Stimulated activated CD8-positive, alpha-beta memory T cell treated with anti-CD3 and anti-CD28 coated beads, Interleukin-2, amount 100 ng/mL, for 1 hour (primary cell): ENCODE data around the gene SLC51B.
"Not testable (repeated sequence)": the region's sequence is repeated elsewhere in the genome, so short reads cannot be mapped to it uniquely, and the experiment has no call there.

Experiments
- DNase-seq, 2 donors: peaks; one replicate each; pipeline ENCODE4 v3.0.0-alpha.2; 2020; ENCODE audit warnings: low read depth in 2 of 2

Gene SLC51B

GRCh38 chr15:65066635-65067316 is 21.6 kb downstream of the SLC51B start:
- DNase-seq: no peak

- DNase-seq: no peak
Observed at GRCh38 chr15:65067317-65067644, 22.1 kb downstream of the SLC51B start.

- no peak for DNase-seq
Observed at GRCh38 chr15:65067645-65068402, 22.6 kb downstream of the SLC51B start, which contains the start of gene RASL12. RASL12 (minus strand) TSS chr15:65067991; CDS start chr15:65067835, 156 bp downstream.

DNA sequence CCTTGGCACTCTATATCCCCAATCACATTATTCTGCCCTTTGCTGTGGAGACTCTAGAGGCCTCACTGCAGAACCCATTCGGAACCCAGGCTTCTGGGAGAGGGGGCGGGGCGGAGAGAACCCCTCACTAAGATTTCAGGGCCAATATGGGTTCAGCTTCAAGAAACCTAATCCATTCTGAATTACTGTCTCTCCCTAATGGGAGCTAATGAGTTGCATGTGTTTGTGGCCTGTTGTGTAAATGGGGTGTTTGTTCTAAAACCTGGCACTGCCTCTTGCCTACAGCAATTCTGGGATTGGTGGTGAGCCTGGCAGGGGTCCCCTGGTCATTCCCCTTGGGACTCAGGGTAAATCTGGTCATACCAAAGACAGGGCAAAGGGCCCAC is 23.2 kb downstream of the SLC51B start:
- no peak for DNase-seq

- no peak for DNase-seq
Observed at GRCh38 chr15:65069179-65069578, 24.0 kb downstream of the SLC51B start.

GRCh38 chr15:65069779-65070546 is 24.8 kb downstream of the SLC51B start:
- DNase-seq: no peak

- no peak for DNase-seq
Observed at GRCh38 chr15:65071381-65071811, 26.2 kb downstream of the SLC51B start.

DNA sequence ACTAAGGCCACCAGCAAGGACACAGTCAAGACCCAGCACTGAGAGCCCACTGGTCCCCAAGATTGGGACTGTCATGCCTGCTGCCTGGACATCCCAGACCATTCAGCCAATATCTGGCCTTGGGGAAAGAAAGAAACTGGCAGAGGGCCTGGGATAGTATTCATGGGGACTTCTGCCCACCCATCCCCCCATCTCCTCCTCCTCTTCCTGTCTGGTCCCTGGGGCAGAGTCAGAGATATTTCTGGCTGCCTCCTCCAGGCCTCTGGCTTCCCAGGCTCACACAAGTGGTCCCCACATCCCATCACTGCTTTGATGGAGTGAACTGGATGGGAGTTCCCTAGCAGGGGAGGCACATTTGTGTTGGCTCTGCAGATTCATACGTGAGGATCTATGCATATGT is 26.8 kb downstream of the SLC51B start:
- no peak for DNase-seq

GRCh38 chr15:65072617-65073016 is 27.4 kb downstream of the SLC51B start:
- no peak for DNase-seq

- DNase-seq: not testable (repeated sequence)
Observed at GRCh38 chr15:65074946-65075345, 29.8 kb downstream of the SLC51B start.

GRCh38 chr15:65075607-65076395 is 30.6 kb downstream of the SLC51B start:
- DNase-seq: not testable (repeated sequence)

DNA sequence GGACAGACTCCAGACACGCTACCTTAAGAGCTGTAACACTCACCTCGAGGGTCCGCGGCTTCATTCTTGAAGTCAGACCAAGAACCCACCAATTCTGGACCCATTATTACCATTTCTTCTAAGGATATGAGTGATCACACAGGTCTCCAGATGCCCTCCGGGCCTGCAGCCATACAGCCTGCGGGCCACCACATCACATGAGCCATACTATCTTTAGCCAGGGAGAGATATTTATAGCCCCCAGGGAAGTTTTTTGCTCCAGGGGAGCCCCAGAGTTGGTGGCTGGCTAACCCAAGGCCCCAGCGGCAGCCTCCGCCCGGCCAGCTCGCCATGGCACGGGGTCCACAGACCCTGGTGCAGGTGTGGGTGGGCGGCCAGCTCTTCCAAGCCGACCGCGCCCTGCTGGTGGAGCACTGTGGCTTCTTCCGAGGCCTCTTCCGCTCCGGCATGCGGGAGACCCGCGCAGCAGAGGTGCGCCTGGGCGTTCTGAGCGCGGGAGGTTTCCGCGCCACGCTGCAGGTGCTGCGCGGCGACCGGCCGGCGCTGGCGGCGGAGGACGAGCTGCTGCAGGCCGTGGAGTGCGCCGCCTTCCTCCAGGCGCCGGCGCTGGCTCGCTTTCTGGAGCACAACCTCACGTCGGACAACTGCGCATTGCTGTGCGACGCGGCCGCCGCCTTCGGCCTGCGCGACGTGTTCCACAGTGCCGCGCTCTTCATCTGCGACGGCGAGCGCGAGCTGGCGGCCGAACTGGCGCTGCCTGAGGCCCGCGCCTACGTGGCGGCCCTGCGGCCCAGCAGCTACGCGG is 31.5 kb downstream of the SLC51B start, which contains the start of gene KBTBD13:
Gene KBTBD13 (plus strand): TSS at position 261 of the 805 bp plus-strand sequence. CDS start 70 bp downstream, at position 331.
- no peak for DNase-seq

GRCh38 chr15:65077291-65077980 is 32.2 kb downstream of the SLC51B start:
- no peak for DNase-seq

DNA sequence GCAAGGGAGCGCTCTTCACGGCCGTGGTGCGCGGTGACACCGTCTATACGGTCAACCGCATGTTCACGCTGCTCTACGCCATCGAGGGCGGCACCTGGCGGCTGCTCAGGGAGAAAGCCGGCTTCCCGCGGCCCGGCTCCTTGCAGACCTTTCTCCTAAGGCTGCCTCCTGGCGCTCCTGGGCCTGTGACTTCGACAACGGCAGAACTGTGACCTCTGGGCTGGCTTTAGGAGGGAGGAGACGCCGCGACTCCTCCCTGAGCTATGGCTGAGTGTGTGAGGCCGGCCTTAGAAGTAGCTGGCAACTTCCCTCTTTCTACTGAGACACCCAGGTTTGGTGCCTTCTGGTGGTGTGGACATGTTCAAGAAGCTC is 32.8 kb downstream of the SLC51B start:
- DNase-seq: peak in 1 of 2 donors; percentile 18

DNA sequence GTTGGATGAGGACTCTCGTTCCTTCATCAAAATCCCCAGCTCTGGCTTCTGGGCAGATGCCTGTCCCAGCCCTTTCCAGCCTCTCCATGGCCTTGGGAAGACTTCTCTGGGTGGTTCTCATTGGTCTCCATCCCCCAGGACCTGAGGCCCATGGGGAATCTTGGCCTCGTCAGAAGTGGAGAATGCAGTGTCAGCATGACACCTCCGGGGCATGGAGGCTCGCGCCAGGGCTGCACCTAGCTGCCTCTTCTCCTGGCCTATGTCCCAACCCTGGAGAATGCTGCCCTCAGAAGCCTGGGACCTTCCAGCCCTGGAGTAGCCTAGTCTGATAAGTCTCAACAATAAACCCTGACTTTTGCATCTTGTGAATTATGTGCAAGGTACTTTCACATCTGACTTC is 34.4 kb downstream of the SLC51B start:
- DNase-seq: no peak

- no peak for DNase-seq
Observed at GRCh38 chr15:65081270-65081669, 36.1 kb downstream of the SLC51B start.

GRCh38 chr15:65081758-65082157 is 36.6 kb downstream of the SLC51B start:
- no peak for DNase-seq

GRCh38 chr15:65082303-65082953 is 37.2 kb downstream of the SLC51B start:
- DNase-seq: no peak

DNA sequence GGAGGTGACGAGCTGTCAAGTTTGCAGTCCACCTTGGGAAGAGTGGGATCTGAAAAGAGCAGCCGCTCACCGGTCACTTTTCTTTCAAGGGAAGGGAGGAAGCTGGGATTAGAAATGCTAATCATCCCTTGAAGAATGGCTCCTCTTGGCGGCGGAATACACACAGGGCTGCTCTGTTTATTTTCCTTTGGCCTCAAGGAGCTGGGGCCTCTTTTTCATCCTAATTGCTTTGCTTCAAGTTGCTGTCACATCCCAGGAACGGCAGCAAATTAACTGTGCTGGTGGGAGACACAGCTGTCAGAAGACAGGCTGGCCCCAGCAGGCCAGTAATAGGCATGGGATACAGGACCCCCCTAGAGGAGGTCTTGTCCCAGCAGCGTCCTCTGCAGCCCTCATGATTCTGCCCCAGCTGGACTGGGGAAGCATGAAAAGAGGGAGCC is 38.1 kb downstream of the SLC51B start:
- DNase-seq: no peak
